Effector memory CD8-positive, alpha-beta T cell (primary cell): ENCODE measurements around the gene BBS4.

ENCODE experiments used
- ATAC-seq: fragments of 150-1000 bp; cut with Tn5 transposase; replicated peaks from 2 replicates; pipeline ENCODE4 v1.10.0; 2021; ENCODE audit warnings: mild to moderate bottlenecking, moderate library complexity
- DNase-seq, 3 experiments: peaks; one replicate each; pipeline ENCODE4 v3.0.0; 2021
- H3K27ac Mint-ChIP-seq, 2 donors: one replicate each; pipeline ENCODE4 v1.8.0; 2022; ENCODE audit warnings: mild to moderate bottlenecking in 2 of 2, mixed read lengths in 2 of 2, moderate library complexity in 2 of 2
- H3K27me3 Mint-ChIP-seq, 2 donors: one replicate each; pipeline ENCODE4 v1.8.0; 2022; ENCODE audit warnings: mixed read lengths in 2 of 2
- H3K36me3 Mint-ChIP-seq: one replicate; pipeline ENCODE4 v1.8.0; 2022; ENCODE audit warnings: mild to moderate bottlenecking, moderate library complexity, mixed read lengths; ENCODE audit not compliant: insufficient read depth
- H3K4me1 Mint-ChIP-seq, 2 donors: one replicate each; pipeline ENCODE4 v1.8.0; 2022; ENCODE audit warnings: low read depth in 2 of 2, mixed read lengths in 2 of 2
- H3K4me3 Mint-ChIP-seq, 2 donors: one replicate each; pipeline ENCODE4 v1.8.0; 2022; ENCODE audit warnings: mild to moderate bottlenecking in 2 of 2, mixed read lengths in 2 of 2, moderate library complexity in 2 of 2
- H3K9me3 Mint-ChIP-seq, 2 donors: one replicate each; pipeline ENCODE4 v1.8.0; 2022; ENCODE audit warnings: mixed read lengths in 2 of 2

BBS4 gene

DNA sequence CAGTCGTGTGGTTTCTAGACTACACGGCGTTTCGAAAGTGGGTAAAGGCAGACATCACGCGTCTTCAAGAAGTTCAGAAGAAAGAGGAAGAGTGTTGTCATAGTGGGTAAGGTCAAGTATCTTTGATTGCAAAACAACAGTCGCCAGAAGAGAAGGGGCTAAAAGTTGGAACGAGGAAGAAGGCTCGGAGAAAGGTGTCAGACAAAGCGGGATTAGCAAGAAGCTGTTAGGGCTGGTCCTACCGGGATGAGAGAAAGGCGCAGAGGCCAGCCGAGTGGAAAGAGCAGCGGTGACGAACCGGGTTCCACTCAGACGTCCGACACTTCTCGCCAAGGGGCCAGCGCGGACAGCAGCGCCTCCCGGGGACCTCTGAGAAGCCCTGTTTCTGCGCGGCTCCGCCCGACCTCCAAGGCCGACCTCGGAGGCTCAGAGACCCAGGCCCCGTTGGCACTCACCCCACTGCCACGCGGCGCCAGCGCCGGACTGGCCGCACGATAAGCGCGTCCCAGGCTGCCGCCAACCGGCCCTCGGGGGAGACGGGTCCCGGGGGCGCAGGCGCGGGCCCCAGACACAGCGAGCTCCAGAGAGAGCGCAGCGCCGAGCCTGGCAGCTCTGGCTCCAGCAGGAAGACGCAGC, 97.1 kb downstream of the BBS4 start:
- DNase-seq, result peak; percentile 20 to 44 (median 25)
- Mint-ChIP-seq H3K36me3 (peaks cover 35% of the 10 kb centered on the region), H3K27ac (peak overlapping the region; percentile 93 to 96), H3K27me3 (no peaks in the 10 kb centered on the region), H3K4me1 (peaks cover 49 to 54% of the 10 kb centered on the region in 2 donors), H3K9me3 (no peaks in the 10 kb centered on the region), H3K4me3 (peak overlapping the region; percentile 83 to 89)
- ATAC-seq, result peak; percentile 23

DNA sequence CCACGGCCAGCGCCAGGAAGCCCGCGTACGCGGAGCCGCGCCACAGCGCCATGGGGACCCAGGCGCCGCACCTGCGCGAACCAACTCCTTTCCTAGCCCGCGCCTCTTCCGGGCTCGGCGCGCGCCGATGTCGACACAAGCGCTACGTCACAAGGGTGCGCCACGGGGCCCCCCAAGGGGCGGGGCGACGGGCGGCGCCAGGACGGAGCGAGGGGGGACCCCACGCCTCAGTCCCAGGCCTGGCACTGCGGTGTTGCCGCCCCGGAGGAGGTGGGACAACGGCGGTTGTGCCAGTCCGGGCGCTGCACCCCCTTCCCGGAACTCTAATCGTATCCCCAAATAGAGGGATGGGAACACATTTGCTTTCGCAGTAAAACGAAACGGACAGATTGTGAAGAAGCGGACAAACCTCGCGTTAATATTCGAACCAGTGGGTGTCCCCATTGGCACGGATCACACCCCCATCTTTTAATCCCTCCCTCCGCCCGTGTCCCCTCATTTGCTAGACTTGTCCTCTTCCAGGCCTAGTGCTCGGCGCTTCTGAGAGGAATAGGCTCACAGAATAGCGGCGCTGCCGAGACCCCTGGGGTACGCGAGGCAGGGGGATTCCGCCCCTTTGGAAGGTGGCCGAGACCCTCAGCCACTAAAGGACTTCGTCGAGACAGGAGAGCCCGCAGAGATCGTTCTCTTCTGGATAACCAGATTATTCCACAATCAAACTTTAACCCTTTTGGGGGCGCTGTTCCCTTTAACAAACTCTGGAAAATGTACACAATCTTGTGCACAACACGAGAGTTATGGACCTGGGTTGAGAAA, 97.8 kb downstream of the BBS4 start, which contains the start of gene ADPGK:
ADPGK (minus strand) TSS at position 119 of the 816 bp plus-strand sequence; CDS start at position 52, 67 bp downstream.
- Mint-ChIP-seq H3K4me1 (peaks cover 42 to 50% of the 10 kb centered on the region in 2 donors), H3K27ac (peak within 1 kb of the TSS; percentile 93 to 96)

GRCh38 chr15:72784456-72784876, 98.5 kb downstream of the BBS4 start:
- DNase-seq (no peak), ATAC-seq (peak; percentile 16)
- H3K9me3 Mint-ChIP-seq, result no peaks in the 10 kb centered on the region

More for the DNA sequence above, 97.8 kb downstream of the BBS4 start, which contains the start of gene ADPGK:
- Mint-ChIP-seq H3K9me3 (no peaks in the 10 kb centered on the region), H3K36me3 (peaks cover 35% of the 10 kb centered on the region), H3K4me3 (peak within 1 kb of the TSS; percentile 83 to 89), H3K27me3 (no peaks in the 10 kb centered on the region)
- peak; percentile 94 to 99 (median 98) for DNase-seq
- peak; percentile 71 for ATAC-seq

DNA sequence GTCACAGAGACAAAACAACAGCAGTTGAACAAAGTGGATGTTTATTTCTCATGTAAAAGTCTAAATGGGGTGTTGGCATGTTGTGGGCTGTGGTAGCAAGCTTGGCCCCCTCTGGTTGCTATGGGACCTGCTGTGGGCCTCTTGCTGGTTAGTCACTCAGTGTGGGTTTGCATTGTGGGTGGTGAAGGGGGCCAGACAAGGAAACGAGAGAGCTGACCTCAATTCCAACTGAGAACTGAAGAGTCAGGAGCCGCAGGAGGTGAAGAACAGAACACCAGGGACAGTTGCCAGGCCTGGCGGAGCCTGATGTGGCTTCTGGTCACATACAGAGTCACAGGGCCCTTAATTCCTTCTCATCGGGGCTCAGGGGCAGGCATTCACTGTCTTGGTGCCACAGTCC, 99.4 kb downstream of the BBS4 start:
- Mint-ChIP-seq H3K4me3 (peak overlapping the region; percentile 83 to 89), H3K9me3 (no peaks in the 10 kb centered on the region), H3K36me3 (peaks cover 24% of the 10 kb centered on the region), H3K27me3 (no peaks in the 10 kb centered on the region), H3K4me1 (peaks cover 31 to 41% of the 10 kb centered on the region in 2 donors), H3K27ac (peak overlapping the region; percentile 93 to 96)
- DNase-seq (peak; percentile 51 to 71 (median 69)), ATAC-seq (peak; percentile 55)

More at GRCh38 chr15:72784456-72784876, 98.5 kb downstream of the BBS4 start:
- Mint-ChIP-seq H3K27ac (peak overlapping the region; percentile 93 to 96), H3K4me1 (peaks cover 40 to 49% of the 10 kb centered on the region in 2 donors), H3K4me3 (peak overlapping the region; percentile 83 to 89), H3K27me3 (no peaks in the 10 kb centered on the region), H3K36me3 (peaks cover 32% of the 10 kb centered on the region)

GRCh38 chr15:72785841-72786240, 99.8 kb downstream of the BBS4 start:
- peak overlapping the region; percentile 93 to 96 for H3K27ac Mint-ChIP-seq
- peaks cover 28 to 39% of the 10 kb centered on the region in 2 donors for H3K4me1 Mint-ChIP-seq

GRCh38 chr15:72786242-72786641, 100.2 kb downstream of the BBS4 start:
- no peaks in the 10 kb centered on the region for H3K9me3 Mint-ChIP-seq

More at GRCh38 chr15:72785841-72786240, 99.8 kb downstream of the BBS4 start:
- Mint-ChIP-seq H3K36me3 (peaks cover 24% of the 10 kb centered on the region), H3K4me3 (peak overlapping the region; percentile 83 to 89), H3K27me3 (no peaks in the 10 kb centered on the region), H3K9me3 (no peaks in the 10 kb centered on the region)
- ATAC-seq (no peak), DNase-seq (no peak)

DNA sequence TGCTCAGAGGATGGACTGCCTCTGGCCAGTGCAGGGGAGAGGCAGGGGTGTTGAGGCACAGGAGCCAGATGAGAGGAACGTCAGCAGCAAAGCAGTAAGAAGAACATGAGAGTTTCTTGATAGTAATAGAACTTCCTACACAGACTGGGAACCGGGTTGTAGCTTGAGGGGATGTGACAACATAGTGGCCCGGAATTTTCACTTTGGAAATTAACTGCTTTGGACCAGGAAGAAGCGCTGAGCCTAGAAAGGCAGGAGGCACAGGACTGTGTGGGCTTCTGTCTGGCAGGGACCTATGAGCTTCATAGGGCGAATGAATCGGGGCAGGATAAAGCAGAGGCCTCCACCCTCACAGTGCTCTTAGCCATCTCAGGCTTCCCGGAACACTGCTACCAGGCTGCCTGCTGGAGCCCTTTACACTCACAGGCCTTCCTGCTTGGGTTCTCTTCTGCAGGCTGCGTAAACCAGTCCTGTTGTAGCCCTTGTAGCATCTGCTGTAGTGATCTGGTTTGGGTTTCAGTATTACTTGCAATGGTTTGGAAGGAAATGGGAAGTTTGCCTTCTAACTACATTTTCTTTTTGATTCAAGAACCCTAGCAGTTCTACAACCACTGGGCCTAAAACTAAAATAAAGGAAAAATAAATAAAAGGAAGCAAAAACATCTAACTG, 100.8 kb downstream of the BBS4 start:
- no peak for DNase-seq
- H3K27ac Mint-ChIP-seq, result peak overlapping the region; percentile 93 to 96
- H3K9me3 Mint-ChIP-seq, result no peaks in the 10 kb centered on the region
- no peak for ATAC-seq
- peaks cover 20 to 30% of the 10 kb centered on the region in 2 donors for H3K4me1 Mint-ChIP-seq
- H3K4me3 Mint-ChIP-seq, result peak overlapping the region; percentile 20 to 83
- no peaks in the 10 kb centered on the region for H3K27me3 Mint-ChIP-seq
- peaks cover 28% of the 10 kb centered on the region for H3K36me3 Mint-ChIP-seq

More at GRCh38 chr15:72786242-72786641, 100.2 kb downstream of the BBS4 start:
- H3K27ac Mint-ChIP-seq, result peak overlapping the region; percentile 93 to 96
- DNase-seq (no peak), ATAC-seq (no peak)
- H3K4me3 Mint-ChIP-seq, result peak overlapping the region in 1 of 2 donors; percentile 83
- peaks cover 24 to 35% of the 10 kb centered on the region in 2 donors for H3K4me1 Mint-ChIP-seq
- H3K36me3 Mint-ChIP-seq, result peaks cover 25% of the 10 kb centered on the region
- H3K27me3 Mint-ChIP-seq, result no peaks in the 10 kb centered on the region

DNA sequence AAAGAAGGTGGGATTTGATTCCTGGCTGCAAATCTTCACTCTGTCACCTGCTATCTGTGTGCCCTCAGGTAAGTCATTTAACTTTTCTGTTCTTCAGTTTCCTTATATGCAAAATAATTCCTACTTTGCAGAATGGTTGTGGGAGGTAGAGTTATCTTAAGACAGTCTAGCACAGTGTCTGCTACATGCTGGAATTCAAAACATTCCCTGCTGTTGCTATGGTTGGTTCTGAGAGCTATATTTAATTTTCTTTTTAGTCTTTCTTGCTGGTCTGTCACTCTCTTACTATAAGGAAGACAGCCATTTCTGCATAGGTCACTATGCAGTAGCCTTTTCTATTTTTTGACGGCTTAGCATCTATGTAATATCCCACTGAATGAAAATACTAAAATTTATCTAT, 101.5 kb downstream of the BBS4 start:
- Mint-ChIP-seq H3K9me3 (no peaks in the 10 kb centered on the region), H3K36me3 (peaks cover 28% of the 10 kb centered on the region), H3K4me3 (no peak overlapping the region), H3K27ac (peak overlapping the region; percentile 93 to 96), H3K27me3 (peaks cover 0 to 5% of the 10 kb centered on the region in 2 donors), H3K4me1 (peaks cover 18 to 29% of the 10 kb centered on the region in 2 donors)
- DNase-seq (no peak), ATAC-seq (no peak)
